Neural progenitor cell (in vitro differentiated cells): ENCODE results near the gene SCT. TPM values are rescaled to one million over a fixed set of nuclear protein-coding genes. Genes with fewer than 3 reads are reported as not detected.

Experiments
- DNase-seq: peaks from one replicate; pipeline ENCODE4 v3.0.0-alpha.2; 2016; ENCODE audit warnings: low spot score
- H2AFZ ChIP-seq: fragments of 200-600 bp; sonication (generic); replicated peaks from 2 replicates; pipeline ENCODE4 v1.6.1; 2016; ENCODE audit warnings: antibody characterized with exemption
- H3F3A ChIP-seq: fragments of 200-600 bp; sonication (generic); 2 replicates; pipeline ENCODE4 v1.6.1; 2016; ENCODE audit warnings: antibody characterized with exemption, low read depth
- H3K27ac ChIP-seq: fragments of 200-600 bp; sonication (generic); 2 replicates; pipeline ENCODE4 v1.5.1; 2016; ENCODE audit warnings: mild to moderate bottlenecking
- H3K27me3 ChIP-seq: fragments of 200-600 bp; sonication (generic); 2 replicates; pipeline ENCODE4 v1.6.1; 2016; ENCODE audit warnings: mild to moderate bottlenecking, moderate library complexity
- H3K36me3 ChIP-seq: fragments of 200-600 bp; sonication (generic); 2 replicates; pipeline ENCODE4 v1.5.1; 2016
- H3K4me1 ChIP-seq: fragments of 200-600 bp; sonication (generic); 2 replicates; pipeline ENCODE4 v1.6.1; 2016; ENCODE audit warnings: mixed run types
- H3K4me2 ChIP-seq: fragments of 200-600 bp; sonication (generic); 2 replicates; pipeline ENCODE4 v1.6.1; 2016
- H3K4me3 ChIP-seq: fragments of 200-600 bp; sonication (generic); 2 replicates; pipeline ENCODE4 v1.5.1; 2016
- H3K79me2 ChIP-seq: fragments of 200-600 bp; sonication (generic); 2 replicates; pipeline ENCODE4 v1.6.1; 2016; ENCODE audit warnings: low read depth
- H3K9ac ChIP-seq: fragments of 200-600 bp; sonication (generic); 2 replicates; pipeline ENCODE4 v1.6.1; 2016
- H3K9me3 ChIP-seq: fragments of 200-600 bp; sonication (generic); 2 replicates; pipeline ENCODE4 v1.5.1; 2016; ENCODE audit warnings: low read depth
- H4K20me1 ChIP-seq: fragments of 200-600 bp; sonication (generic); 2 replicates; pipeline ENCODE4 v1.6.1; 2016; ENCODE audit warnings: low read depth
- H3K27ac Mint-ChIP-seq: 3 replicates; pipeline ENCODE4 v1.8.0; 2021; ENCODE audit warnings: mixed read lengths
- H3K27me3 Mint-ChIP-seq: 2 replicates; pipeline ENCODE4 v1.8.0; 2022; ENCODE audit warnings: low read depth, mild to moderate bottlenecking, inconsistent platforms, moderate library complexity, mixed read lengths; ENCODE audit not compliant: insufficient read depth
- H3K36me3 Mint-ChIP-seq: 3 replicates; pipeline ENCODE4 v1.8.0; 2021; ENCODE audit warnings: mixed read lengths
- H3K4me1 Mint-ChIP-seq: 3 replicates; pipeline ENCODE4 v1.8.0; 2021; ENCODE audit warnings: mixed read lengths
- H3K4me3 Mint-ChIP-seq: 3 replicates; pipeline ENCODE4 v1.8.0; 2021; ENCODE audit warnings: mild to moderate bottlenecking, moderate library complexity, mixed read lengths
- H3K9me3 Mint-ChIP-seq: 3 replicates; pipeline ENCODE4 v1.8.0; 2020; ENCODE audit warnings: mixed read lengths
- CTCF ChIP-seq: fragments of 200-600 bp; sonication (generic); IDR thresholded peaks from 2 replicates; pipeline ENCODE4 v1.5.1; 2017; ENCODE audit warnings: antibody characterized with exemption, mild to moderate bottlenecking
- EZH2 ChIP-seq: fragments of 200-600 bp; sonication (generic); IDR thresholded peaks from 2 replicates; pipeline ENCODE4 v1.6.1; 2017; ENCODE audit warnings: antibody characterized with exemption, mild to moderate bottlenecking, moderate library complexity
- EZH2phosphoT487 ChIP-seq: fragments of 200-600 bp; sonication (generic); IDR thresholded peaks from 2 replicates; pipeline ENCODE4 v1.6.1; 2017; ENCODE audit warnings: antibody characterized with exemption
- total RNA-seq: library from RNA; depleted of rRNA; stranded (reverse); fragments of >200 nt; gene quantifications from 2 replicates; pipeline ENCODE4 v1.2.3, GENCODE V29; 2015; ENCODE audit warnings: low replicate concordance

The SCT gene
- total RNA-seq, 1 donor from 2014 or later = not detected

- no peak for TF ChIP-seq EZH2
- no peak for TF ChIP-seq CTCF
- TF ChIP-seq EZH2phosphoT487 = no peak
- H2AFZ ChIP-seq = no peak overlapping the region
- Mint-ChIP-seq H3K9me3 (no peaks in the 10 kb centered on the region), H3K4me3 (peak overlapping the region; percentile 69), H3K36me3 (peaks cover 6% of the 10 kb centered on the region), H3K27me3 (peaks cover 33% of the 10 kb centered on the region), H3K4me1 (peaks cover 31% of the 10 kb centered on the region), H3K27ac (no peak overlapping the region)
- peaks cover 44% of the 10 kb centered on the region for H3F3A ChIP-seq
- DNase-seq = no peak
- no peaks in the 10 kb centered on the region for H3K36me3 ChIP-seq
- no peaks in the 10 kb centered on the region for H3K79me2 ChIP-seq
- H3K4me2 ChIP-seq = peak overlapping the region; percentile 95
- no peak overlapping the region for H3K9ac ChIP-seq
- H4K20me1 ChIP-seq = peaks cover 38% of the 10 kb centered on the region
- H3K9me3 ChIP-seq = no peaks in the 10 kb centered on the region
- peaks cover 48% of the 10 kb centered on the region for H3K27me3 ChIP-seq
- H3K27ac ChIP-seq = no peak overlapping the region
- H3K4me3 ChIP-seq = peak overlapping the region; percentile 68
- peaks cover 32% of the 10 kb centered on the region for H3K4me1 ChIP-seq
These were observed 9.0 kb upstream of the SCT start for GRCh38 chr11:635945-636510.

- no peak for DNase-seq
- Histone ChIP-seq H3F3A (peaks cover 11% of the 10 kb centered on the region), H3K4me1 (no peaks in the 10 kb centered on the region), H3K9me3 (no peaks in the 10 kb centered on the region), H3K27ac (no peak overlapping the region), H3K27me3 (peaks cover 41% of the 10 kb centered on the region), H3K4me3 (no peak overlapping the region), H4K20me1 (peaks cover 18% of the 10 kb centered on the region), H3K79me2 (no peaks in the 10 kb centered on the region), H3K9ac (no peak overlapping the region), H3K4me2 (no peak overlapping the region), H2AFZ (no peak overlapping the region), H3K36me3 (no peaks in the 10 kb centered on the region)
- Mint-ChIP-seq H3K27me3 (peaks cover 20% of the 10 kb centered on the region), H3K27ac (no peak overlapping the region), H3K36me3 (peaks cover 16% of the 10 kb centered on the region), H3K9me3 (peaks cover 11% of the 10 kb centered on the region), H3K4me1 (peaks cover 16% of the 10 kb centered on the region), H3K4me3 (no peak overlapping the region)
- TF ChIP-seq EZH2phosphoT487 (no peak), CTCF (no peak)
These were observed 3.9 kb upstream of the SCT start for GRCh38 chr11:630871-631270.

GRCh38 chr11:629237-629583 lies 2.2 kb upstream of the SCT start:
- H3K4me1 ChIP-seq = no peaks in the 10 kb centered on the region
- no peak overlapping the region for H3K27ac Mint-ChIP-seq
- H2AFZ ChIP-seq = no peak overlapping the region
- no peak overlapping the region for H3K4me3 ChIP-seq
- H3K9ac ChIP-seq = no peak overlapping the region
- DNase-seq = no peak
- H3K79me2 ChIP-seq = no peaks in the 10 kb centered on the region
- no peaks in the 10 kb centered on the region for H3K36me3 ChIP-seq
- TF ChIP-seq EZH2phosphoT487 = no peak
- no peak for TF ChIP-seq EZH2
- TF ChIP-seq CTCF = no peak
- H3K27me3 Mint-ChIP-seq = peaks cover 11% of the 10 kb centered on the region
- H3K4me2 ChIP-seq = no peak overlapping the region
- peaks cover 12% of the 10 kb centered on the region for H3K4me1 Mint-ChIP-seq
- H3F3A ChIP-seq = peaks cover 6% of the 10 kb centered on the region
- H3K9me3 ChIP-seq = no peaks in the 10 kb centered on the region
- peaks cover 11% of the 10 kb centered on the region for H3K9me3 Mint-ChIP-seq
- H4K20me1 ChIP-seq = peaks cover 7% of the 10 kb centered on the region
- H3K36me3 Mint-ChIP-seq = peaks cover 16% of the 10 kb centered on the region
- peaks cover 30% of the 10 kb centered on the region for H3K27me3 ChIP-seq
- H3K4me3 Mint-ChIP-seq = peak overlapping the region; percentile 2
- no peak overlapping the region for H3K27ac ChIP-seq
